Fibroblast of lung (primary cell): ENCODE data around the gene LRRK1. TPM values are rescaled to one million over a fixed set of nuclear protein-coding genes. Genes with fewer than 3 reads are reported as not detected.

Source experiments
- DNase-seq, 2 donors: peaks; one replicate each; pipeline versions ENCODE4 v3.0.0 to v3.0.0-alpha.2; 2010; ENCODE audit warnings: low read depth in 2 of 2
- H2AFZ ChIP-seq: 2 replicates; pipeline ENCODE4 v1.5.1; 2012; ENCODE audit warnings: low read length, control low read depth, inconsistent platforms
- H3K27ac ChIP-seq: 2 replicates; pipeline ENCODE4 v1.5.1; 2011; ENCODE audit warnings: low read length, control low read depth; ENCODE audit not compliant: insufficient read depth
- H3K27me3 ChIP-seq: 2 replicates; pipeline ENCODE4 v1.5.1; 2011; ENCODE audit warnings: mild to moderate bottlenecking, low read length; ENCODE audit not compliant: control insufficient read depth, insufficient read depth
- H3K36me3 ChIP-seq: 2 replicates; pipeline ENCODE4 v1.5.1; 2011; ENCODE audit warnings: low read length; ENCODE audit not compliant: control insufficient read depth, insufficient read depth
- H3K4me1 ChIP-seq: 2 replicates; pipeline ENCODE4 v1.5.1; 2011; ENCODE audit warnings: low read length; ENCODE audit not compliant: control insufficient read depth, insufficient read depth; ENCODE audit errors: extremely low read depth
- H3K4me2 ChIP-seq: 2 replicates; pipeline ENCODE4 v1.5.1; 2011; ENCODE audit warnings: low read length, control low read depth; ENCODE audit not compliant: insufficient read depth; ENCODE audit errors: extremely low read depth
- H3K4me3 ChIP-seq, 4 experiments: fragments of 200-600 bp in 1 of 4; sonication (generic) in 1 of 4; replicated peaks in 1 of 4; 2 replicates each; pipeline ENCODE4 v1.5.1; 2011 to 2016; ENCODE audit warnings: low read length in 4 of 4, low read depth in 3 of 4, mild to moderate bottlenecking in 3 of 4, control low read depth in 2 of 4, inconsistent platforms in 1 of 4, mixed read lengths in 1 of 4; ENCODE audit not compliant: insufficient read depth in 1 of 4; ENCODE audit errors: control extremely low read depth in 1 of 4
- H3K79me2 ChIP-seq: 2 replicates; pipeline ENCODE4 v1.5.1; 2012; ENCODE audit warnings: mild to moderate bottlenecking, low read length, inconsistent platforms; ENCODE audit not compliant: control insufficient read depth, insufficient read depth
- H3K9ac ChIP-seq: 2 replicates; pipeline ENCODE4 v1.5.1; 2011; ENCODE audit warnings: mild to moderate bottlenecking, low read length, control low read depth; ENCODE audit not compliant: insufficient read depth
- H3K9me3 ChIP-seq: 2 replicates; pipeline ENCODE4 v1.5.1; 2012; ENCODE audit warnings: low read depth, low read length; ENCODE audit not compliant: control insufficient read depth, insufficient read depth
- H4K20me1 ChIP-seq: 2 replicates; pipeline ENCODE4 v1.5.1; 2011; ENCODE audit warnings: low read length; ENCODE audit not compliant: control insufficient read depth, insufficient read depth; ENCODE audit errors: extremely low read depth
- CTCF ChIP-seq, 2 donors: IDR thresholded peaks in 1 of 2; conservative IDR thresholded peaks in 1 of 2; 1 replicate in 1 of 2; 2 replicates in 1 of 2; pipeline ENCODE4 v1.5.1; 2011 to 2012; ENCODE audit warnings: low read length in 2 of 2, control low read depth in 1 of 2, inconsistent platforms in 1 of 2, low read depth in 1 of 2, mild to moderate bottlenecking in 1 of 2
- EZH2 ChIP-seq: IDR thresholded peaks from 2 replicates; pipeline ENCODE4 v1.5.1; 2012; ENCODE audit warnings: low read length, control low read depth, mild to moderate bottlenecking; ENCODE audit errors: missing control alignments
- polyA plus RNA-seq, 2 donors: library from polyadenylated mRNA; depleted of rRNA in 1 of 2; stranded (reverse) in 1 of 2; unstranded in 1 of 2; fragments of >200 nt; gene quantifications; 2 replicates each; pipeline ENCODE4 v1.2.1, GENCODE V29; 2011 to 2012; ENCODE audit warnings: missing spikeins in 1 of 2
- total RNA-seq: library from RNA; depleted of rRNA; stranded (reverse); fragments of >200 nt; gene quantifications from 2 replicates; pipeline ENCODE4 v1.2.1, GENCODE V29; 2014

Gene LRRK1
- total and polyA plus RNA-seq, 2 donors (not counting 1 experiment from before 2014, with no cell fraction given) = 3.8 to 12.2 TPM

- no peak overlapping the region for H3K4me2 ChIP-seq
- H4K20me1 ChIP-seq = no peaks in the 10 kb centered on the region
- no peaks in the 10 kb centered on the region for H3K79me2 ChIP-seq
- no peaks in the 10 kb centered on the region for H3K27me3 ChIP-seq
- H3K27ac ChIP-seq = no peak overlapping the region
- no peak overlapping the region for H3K4me3 ChIP-seq
- H2AFZ ChIP-seq = no peak overlapping the region
- no peak for DNase-seq
- no peaks in the 10 kb centered on the region for H3K36me3 ChIP-seq
- peaks cover 5% of the 10 kb centered on the region for H3K4me1 ChIP-seq
- no peak overlapping the region for H3K9ac ChIP-seq
- TF ChIP-seq EZH2 = no peak
- no peak for TF ChIP-seq CTCF (conservative IDR thresholded peaks at IDR 0.05 in 1 of 2, IDR thresholded peaks at IDR 0.05 in 1 of 2; ENCODE audit: low read depth in 1 of 2, low read length in 2 of 2)
- H3K9me3 ChIP-seq = no peaks in the 10 kb centered on the region
Measured at GRCh38 chr15:100905850-100906249, 13.3 kb upstream of the LRRK1 start.

- no peak overlapping the region for H3K27ac ChIP-seq
- H3K36me3 ChIP-seq = no peaks in the 10 kb centered on the region
- no peaks in the 10 kb centered on the region for H4K20me1 ChIP-seq
- H3K4me3 ChIP-seq = no peak overlapping the region
- H3K9me3 ChIP-seq = no peaks in the 10 kb centered on the region
- no peaks in the 10 kb centered on the region for H3K4me1 ChIP-seq
- H3K9ac ChIP-seq = no peak overlapping the region
- no peak for DNase-seq
- no peaks in the 10 kb centered on the region for H3K79me2 ChIP-seq
- H3K27me3 ChIP-seq = no peaks in the 10 kb centered on the region
- no peak for TF ChIP-seq EZH2
- TF ChIP-seq CTCF (conservative IDR thresholded peaks at IDR 0.05 in 1 of 2, IDR thresholded peaks at IDR 0.05 in 1 of 2; ENCODE audit: low read depth in 1 of 2, low read length in 2 of 2) = no peak
- no peak overlapping the region for H2AFZ ChIP-seq
- H3K4me2 ChIP-seq = no peak overlapping the region
Measured at GRCh38 chr15:100908466-100908865, 10.7 kb upstream of the LRRK1 start.

GRCh38 chr15:100909565-100909964 lies 9.6 kb upstream of the LRRK1 start:
- no peaks in the 10 kb centered on the region for H3K36me3 ChIP-seq
- no peak for DNase-seq
- no peaks in the 10 kb centered on the region for H4K20me1 ChIP-seq

More at GRCh38 chr15:100909565-100909964, 9.6 kb upstream of the LRRK1 start:
- Histone ChIP-seq H2AFZ (no peak overlapping the region), H3K4me1 (no peaks in the 10 kb centered on the region), H3K4me2 (no peak overlapping the region), H3K27me3 (no peaks in the 10 kb centered on the region), H3K4me3 (no peak overlapping the region), H3K79me2 (no peaks in the 10 kb centered on the region), H3K9me3 (no peaks in the 10 kb centered on the region), H3K27ac (no peak overlapping the region), H3K9ac (no peak overlapping the region)
- no peak for TF ChIP-seq CTCF (conservative IDR thresholded peaks at IDR 0.05 in 1 of 2, IDR thresholded peaks at IDR 0.05 in 1 of 2; ENCODE audit: low read depth in 1 of 2, low read length in 2 of 2)
- no peak for TF ChIP-seq EZH2
